Stimulated activated CD8-positive, alpha-beta memory T cell treated with anti-CD3 and anti-CD28 coated beads, Interleukin-15, amount 100 ng/mL, for 24 hours (primary cell): ENCODE results near the gene ANKRD11.

ENCODE experiments used
- DNase-seq: peaks from one replicate; pipeline ENCODE4 v3.0.0-alpha.2; 2020; ENCODE audit warnings: low read depth

Gene ANKRD11

DNA sequence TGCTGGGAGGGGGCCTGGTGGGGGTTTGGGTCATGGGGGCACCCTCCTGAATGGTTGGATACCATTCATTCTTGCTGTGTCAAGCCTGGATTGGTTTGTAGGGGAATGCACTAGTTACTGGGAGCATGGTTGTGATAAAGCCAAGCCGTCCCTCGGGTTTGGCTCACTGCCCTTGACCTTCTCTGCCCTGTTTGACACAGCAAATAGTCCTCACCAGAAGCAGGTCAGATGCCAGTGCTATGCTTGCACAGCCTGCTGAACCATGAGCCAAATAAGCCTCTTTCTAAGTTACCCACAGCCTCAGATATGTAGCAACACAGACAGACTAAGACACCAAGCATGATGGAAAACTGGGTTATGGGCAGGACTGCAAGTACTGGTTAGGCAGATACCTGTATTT, 258.3 kb downstream of the ANKRD11 start:
- DNase-seq: no peak

GRCh38 chr16:89230255-89230654, 260.1 kb downstream of the ANKRD11 start:
- DNase-seq: no peak

GRCh38 chr16:89224665-89225064, 265.7 kb downstream of the ANKRD11 start:
- no peak for DNase-seq

DNA sequence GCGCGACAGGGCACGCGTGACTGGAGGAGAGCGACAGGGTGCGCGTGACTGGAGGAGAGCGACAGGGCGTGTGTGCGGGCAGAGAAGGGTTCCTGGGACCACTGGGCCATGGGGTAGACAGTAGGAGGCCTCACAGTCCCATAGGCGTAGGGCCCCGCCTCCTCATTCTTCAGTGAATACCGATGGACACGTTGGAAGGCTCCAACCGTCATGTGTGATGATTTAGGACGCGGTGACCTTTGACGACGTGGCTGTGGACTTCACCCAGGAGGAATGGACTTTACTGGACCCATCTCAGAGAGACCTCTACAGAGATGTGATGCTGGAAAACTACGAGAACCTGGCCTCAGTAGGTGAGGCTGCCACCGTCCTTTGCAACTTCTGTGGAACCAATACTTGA, 267.4 kb downstream of the ANKRD11 start:
- no peak for DNase-seq

DNA sequence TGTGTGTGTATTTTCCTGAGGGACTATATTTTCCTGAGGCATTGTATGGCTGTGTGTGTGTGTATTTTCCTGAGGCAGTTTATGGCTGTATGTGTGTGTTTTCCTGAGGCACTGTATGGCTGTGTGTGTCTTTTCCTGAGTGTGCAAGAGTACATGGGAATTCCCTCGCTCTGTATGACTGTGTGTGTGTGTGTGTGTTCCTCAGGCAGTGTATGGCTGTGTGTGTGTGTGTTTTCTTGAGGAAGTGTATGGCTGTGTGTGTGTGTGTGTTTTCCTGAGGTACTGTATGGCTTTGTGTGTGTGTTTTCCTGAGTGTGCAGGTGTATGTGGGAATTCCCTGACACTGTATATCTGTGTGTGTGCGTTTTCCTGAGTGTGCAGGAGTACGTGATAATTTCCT, 268.8 kb downstream of the ANKRD11 start:
- DNase-seq: no peak

DNA sequence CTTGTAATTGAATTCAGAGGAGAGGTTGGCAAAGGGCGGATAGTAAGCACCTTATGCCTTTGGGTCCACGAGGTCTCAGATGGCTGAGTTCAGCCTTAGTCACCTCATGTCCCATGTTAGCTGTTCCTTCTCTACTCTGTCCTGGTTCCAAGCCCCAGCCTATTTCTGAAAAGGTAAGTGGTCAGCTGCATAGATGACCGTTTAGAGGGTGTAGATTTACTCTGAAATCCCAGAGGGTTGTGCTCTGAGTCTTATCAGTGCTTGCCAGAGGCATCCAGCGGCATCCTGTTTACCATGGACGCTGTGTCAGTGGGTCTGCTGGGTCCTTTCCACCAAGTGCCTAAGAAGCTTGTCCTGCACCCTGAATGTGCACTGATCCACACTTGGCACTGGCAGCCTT, 271.0 kb downstream of the ANKRD11 start:
- no peak for DNase-seq
